CD4-positive, alpha-beta T cell treated with Interleukin-10 for 1 hour (primary cell): ENCODE data around the gene CNTF.

Experiments used
- DNase-seq: peaks from one replicate; pipeline ENCODE4 v3.0.0-alpha.2; 2020

Gene CNTF

DNA sequence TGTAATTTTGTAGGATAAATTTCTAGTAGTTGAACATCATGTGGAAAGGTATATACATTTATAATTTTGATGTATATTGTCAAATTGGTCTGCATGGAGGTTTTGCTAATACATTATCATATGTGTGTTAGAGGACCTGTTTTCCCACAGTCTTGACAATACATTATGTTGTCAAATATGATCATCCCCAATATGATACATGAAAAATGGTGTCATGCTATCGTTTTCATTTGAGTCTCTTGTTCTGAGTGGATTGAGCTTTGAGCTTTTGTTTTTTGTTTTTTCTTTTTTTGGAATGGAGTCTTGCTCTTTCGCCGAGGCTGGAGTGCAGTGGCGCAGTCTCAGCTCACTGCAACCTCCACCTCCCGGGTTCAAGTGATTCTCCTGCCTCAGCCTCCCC, 14.1 kb upstream of the CNTF start:
- no peak for DNase-seq

DNA sequence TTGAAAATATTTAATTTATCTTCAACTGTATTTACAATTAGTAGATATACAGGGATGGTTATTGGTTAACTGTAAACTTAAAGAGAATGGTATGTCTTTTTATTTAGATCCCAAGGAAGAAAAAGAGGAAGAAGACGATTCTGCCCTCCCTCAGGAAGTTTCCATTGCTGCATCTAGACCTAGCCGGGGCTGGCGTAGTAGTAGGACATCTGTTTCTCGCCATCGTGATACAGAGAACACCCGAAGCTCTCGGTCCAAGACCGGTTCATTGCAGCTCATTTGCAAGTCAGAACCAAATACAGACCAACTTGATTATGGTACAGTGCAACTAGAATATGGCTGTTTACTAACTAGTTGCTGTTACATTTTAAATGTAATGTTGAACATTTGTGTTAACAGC, 12.7 kb upstream of the CNTF start:
- DNase-seq = no peak

DNA sequence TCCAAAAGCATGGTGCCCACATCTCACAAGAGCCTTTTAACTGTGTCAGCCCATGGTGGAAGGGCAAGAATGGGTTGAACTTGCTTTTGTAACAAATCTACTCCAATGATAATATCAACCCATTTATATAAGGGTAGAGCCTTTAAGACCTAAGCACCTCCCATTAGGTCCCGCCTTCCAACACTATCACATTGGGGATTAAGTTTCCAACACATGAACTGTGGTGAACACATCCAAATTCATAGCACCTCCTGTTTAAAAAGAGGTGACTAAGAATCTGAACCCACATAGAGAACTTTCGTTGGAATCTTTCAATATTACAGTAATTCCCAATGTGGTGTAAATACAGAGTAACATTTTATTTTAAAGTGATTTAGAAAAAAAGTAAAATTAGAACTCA, 9.2 kb upstream of the CNTF start:
- no peak for DNase-seq

- no peak for DNase-seq
Observed at GRCh38 chr11:58615559-58615958, 6.9 kb upstream of the CNTF start.

GRCh38 chr11:58616594-58616993, 5.9 kb upstream of the CNTF start:
- DNase-seq = no peak

DNA sequence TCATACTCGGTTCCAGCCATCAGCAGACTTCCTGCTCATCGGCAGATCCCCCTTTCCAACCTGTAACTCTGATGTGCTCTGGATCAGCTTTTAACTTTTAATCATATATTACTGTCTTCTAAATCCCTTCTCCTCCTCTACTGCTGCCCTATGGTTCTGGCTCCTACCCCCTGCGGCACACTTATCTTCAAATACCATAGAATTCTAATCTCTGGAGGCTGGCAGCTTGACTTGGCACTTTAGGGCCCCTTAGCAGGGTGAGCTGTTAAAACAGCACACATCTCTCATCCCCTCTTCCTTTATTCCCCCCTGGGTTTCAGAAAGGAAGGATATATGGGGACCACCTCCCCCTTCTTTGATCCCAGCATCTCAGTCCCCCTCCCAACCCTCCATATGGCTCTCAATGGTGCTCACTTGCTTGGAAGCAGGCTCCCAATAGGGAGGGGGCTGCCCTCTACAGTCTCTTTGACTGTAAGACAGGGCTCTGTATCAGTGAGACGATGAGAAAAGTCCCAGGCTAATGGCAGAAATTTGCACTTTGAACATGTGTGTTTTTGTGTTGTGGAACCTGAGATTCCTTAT, 4.4 kb upstream of the CNTF start:
- DNase-seq = peak; percentile 18

DNA sequence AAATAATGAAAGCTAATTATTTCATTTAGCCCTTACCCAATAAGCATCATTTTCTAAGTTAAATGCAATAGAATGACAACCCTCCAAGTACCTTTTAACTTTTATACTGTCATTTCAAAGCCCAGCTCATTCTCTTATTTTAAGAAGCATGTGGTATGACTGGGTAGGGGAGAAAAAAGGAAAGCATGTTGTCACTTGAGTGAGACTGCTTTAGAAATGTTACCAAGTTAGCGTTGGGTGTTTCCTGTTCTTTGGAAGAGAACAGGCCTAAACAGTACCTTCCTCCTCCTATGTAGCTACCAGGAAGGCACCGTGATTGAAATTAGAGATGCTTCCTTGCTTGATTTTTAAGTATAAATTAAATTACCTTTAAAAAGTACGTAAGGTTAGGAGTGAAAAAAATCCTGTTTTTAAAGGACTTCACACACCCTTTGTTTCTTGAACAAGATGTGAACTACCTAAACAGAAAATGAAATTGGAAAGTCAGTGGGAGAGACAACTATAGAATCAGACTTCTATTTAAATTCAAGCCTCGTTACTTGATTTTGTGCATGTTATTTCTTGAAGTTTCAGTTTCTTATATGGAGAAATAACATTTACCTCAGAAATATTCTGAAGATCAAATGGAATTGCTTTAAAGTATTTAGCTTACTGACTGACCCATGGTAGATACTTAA, 741 bp upstream of the CNTF start:
- DNase-seq = no peak

DNA sequence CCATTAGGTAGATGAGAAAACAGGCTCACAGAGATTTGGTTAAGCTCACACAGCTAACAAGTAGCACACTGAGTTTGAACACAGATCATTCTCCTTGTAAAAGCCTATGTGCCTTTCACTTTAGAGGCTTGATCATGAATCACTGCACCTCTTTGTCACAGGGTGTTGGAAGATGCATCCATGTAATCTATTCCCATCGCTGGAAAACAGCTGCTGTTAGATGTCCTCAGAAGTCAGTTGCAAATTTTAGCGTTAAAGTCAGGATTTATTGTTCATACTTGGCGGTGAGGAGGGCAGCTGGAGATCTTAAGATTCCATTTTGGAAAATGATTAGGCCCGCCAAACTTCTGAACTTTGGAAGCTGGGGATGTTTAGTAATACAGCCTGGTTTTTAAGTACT, 2.6 kb downstream of the CNTF start:
- DNase-seq = no peak

DNA sequence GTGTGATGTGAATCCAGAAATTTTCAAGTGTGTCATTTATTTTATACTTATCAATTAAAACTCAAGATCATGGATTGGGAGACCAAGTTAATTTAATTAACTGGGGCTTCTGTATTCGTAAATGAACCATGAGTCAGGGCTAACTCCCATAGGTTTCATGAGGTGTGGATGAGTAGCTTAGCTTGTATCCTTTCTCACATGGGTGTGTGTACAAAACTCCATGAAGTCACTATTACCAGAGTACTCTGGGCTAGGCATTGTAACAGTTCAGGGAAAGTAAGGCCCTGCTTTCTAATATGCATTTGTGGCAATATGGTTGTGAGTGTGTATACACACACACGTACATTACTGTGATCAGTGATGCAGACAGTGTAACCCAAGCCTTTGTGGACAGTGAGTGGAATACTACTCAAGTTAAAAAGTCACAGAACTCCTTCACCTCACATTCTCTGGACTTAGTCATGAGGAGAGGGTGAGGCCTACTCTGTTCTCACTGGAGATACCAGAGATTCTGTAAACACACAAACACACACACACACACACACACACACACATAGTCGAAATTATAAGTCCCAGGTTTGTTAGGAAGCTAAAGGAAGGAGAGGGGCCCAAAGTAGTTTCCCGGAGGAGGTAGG, 3.5 kb downstream of the CNTF start:
- DNase-seq = no peak

- no peak for DNase-seq
Observed at GRCh38 chr11:58626934-58627483, 4.5 kb downstream of the CNTF start.

DNA sequence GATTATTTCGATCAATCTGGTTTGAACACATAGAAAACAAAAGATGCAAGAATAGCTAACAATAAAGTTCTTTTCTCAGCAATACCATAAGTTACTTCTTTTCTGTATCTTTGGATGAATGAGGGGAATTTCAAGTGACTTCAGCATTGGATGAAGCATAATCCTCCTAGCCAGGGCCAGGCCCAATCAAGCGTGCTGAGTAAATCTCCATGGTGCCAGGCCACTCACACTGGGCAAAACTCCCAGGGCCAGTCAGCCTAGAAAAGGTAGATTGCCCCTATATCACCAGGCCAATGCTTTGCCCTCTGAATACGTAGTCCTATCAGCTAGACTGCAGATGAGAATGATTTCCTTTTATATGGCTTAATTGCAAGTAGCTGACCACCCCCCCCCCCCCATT, 6.0 kb downstream of the CNTF start:
- DNase-seq = no peak

- DNase-seq = peak; percentile 36
Observed at GRCh38 chr11:58629857-58630256, 7.4 kb downstream of the CNTF start.

- no peak for DNase-seq
Observed at GRCh38 chr11:58631378-58631777, 8.9 kb downstream of the CNTF start.

DNA sequence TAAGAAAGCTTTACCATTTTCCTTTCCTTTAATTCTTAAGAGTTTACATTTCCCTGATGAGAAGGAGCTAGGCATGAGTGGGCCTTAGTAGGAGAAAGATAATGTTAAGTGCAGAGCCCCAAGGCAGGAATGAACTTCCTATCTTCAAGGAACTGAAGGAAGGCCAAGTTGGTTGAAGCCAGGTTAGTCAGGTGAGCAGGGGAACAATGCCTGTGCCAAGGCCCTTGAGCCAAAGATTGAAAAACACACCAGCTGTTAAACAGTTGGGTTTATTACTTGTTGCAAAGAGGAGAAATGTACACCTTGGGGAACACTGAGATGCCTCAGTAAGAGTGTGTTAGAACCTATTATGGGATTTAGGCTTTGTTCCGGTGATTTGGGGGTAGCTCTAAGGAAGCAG, 10.0 kb downstream of the CNTF start:
- no peak for DNase-seq

DNA sequence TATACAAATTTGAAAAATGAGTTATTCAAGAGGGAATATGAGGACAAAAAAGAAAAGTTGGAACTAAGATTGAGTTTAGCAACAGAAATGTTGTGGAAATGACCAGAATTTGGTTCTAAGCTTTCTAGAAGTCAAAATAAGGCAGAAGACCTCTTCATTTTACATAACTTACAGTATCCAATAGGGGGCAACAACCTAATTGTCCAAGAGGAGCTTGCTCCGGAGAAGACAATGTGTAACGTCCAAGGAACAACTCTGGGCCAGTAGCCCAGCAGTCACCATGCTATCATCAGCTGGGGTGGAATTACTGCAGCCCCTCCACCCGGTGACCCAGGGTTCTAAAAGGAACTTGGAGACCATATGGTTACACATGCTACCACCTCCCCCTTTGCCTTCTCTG, 14.1 kb downstream of the CNTF start:
- DNase-seq = no peak

GRCh38 chr11:58637371-58637770, 14.9 kb downstream of the CNTF start:
- no peak for DNase-seq

DNA sequence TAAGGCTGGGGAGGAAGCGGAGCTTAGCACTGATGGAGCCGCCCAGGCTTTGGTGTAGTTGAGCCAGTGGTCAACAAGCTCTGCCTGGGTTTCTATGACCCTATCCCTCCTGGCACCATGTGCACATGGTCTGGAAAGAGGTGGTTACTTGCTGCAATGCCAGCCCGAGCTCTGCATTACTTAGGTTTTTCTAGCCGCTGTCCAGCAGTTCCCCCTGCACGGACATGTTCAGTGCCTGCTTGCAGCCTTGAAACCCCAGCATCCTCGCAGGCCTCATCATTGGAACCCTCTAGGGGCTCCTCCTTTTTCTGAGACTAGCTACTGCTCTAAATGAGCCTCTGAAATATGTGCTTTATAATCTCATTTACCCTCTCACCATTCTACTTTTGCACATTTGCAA, 16.6 kb downstream of the CNTF start:
- DNase-seq = no peak

DNA sequence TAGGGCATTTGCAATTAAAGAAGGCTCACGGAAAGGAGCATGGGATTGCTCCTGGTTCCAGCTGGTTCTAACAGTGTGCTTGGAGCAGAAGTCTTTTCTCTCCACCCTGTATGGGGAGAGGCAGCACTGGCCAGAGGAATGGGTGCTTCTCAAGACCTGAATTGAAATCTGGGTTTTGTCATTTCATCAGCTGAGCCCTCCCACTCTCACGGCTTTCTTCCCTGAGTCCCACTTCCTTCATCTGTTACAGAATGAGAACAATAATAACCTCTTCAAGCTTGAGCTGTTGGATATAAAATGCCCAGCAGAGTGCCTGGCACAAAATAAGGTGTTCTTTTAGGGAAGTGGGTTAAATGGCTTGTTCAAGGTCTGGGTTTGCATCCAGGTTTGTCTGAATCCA, 17.2 kb downstream of the CNTF start:
- DNase-seq = no peak

DNA sequence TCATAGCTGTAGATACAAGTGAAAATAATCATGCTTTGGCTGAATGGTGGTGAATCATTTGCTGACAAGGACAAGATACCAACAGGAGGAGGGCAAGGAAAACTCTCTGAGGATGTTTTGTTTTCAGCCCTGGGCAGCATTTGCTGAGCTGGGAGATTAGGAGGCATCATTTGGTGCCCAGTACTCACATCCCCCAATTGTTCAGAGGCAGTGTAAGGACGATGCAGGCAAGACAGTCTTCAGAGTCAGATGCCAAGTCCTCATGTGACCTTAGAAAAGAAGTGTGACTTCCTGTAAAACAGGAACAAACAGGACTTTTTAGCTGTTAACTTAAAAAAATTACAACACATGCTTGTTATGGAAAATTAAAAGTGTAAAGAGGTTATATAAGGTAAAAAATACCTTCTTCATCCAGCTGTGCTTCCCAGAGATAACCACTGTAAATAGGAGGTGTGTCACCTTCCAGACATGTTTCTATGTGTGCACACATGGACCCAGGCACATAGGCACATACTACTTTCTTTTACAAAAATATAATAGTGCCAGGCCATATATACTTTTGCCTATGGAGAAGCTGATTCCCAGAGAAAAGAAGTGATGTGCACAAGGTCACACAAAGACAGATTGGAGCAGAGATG, 18.0 kb downstream of the CNTF start:
- DNase-seq = peak; percentile 26

GRCh38 chr11:58641341-58641740, 18.9 kb downstream of the CNTF start:
- DNase-seq = no peak

- DNase-seq = no peak
Observed at GRCh38 chr11:58641803-58642581, 19.5 kb downstream of the CNTF start.

GRCh38 chr11:58645854-58646253, 23.4 kb downstream of the CNTF start:
- DNase-seq = no peak

DNA sequence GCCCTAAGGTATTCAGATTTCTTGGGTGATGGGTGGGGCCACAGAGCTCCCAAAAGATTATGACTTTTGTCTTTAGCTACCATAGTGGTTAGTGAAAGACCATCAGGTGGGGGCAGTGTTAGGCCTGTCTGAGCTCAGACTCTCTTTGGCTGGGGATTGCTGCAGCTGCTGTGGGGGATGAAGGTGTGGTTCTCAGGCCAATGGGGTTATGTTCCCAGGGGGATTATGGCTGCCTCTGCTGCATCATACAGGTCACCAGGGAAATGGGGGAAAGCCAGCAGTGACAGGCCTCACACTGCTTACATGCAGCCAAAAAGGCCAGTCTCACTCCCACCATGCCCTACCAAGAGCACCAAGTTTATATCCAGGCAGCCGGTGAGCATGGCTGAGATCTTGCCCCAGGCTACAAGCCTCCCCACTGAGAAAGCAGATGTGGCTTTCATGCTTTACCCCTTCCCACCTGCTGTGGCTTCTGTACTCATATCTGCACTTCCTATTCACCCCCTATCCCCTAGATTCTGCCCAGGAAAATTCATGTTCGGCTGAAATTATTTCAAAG, 24.8 kb downstream of the CNTF start:
- DNase-seq = no peak
